Stimulated activated naive CD4-positive, alpha-beta T cell (primary cell): ENCODE data around the gene TP53I13.

ENCODE experiments used
- DNase-seq, 6 experiments: peaks; one replicate each; lab custom pipeline; 2025; lab: John Stamatoyannopoulos, UW

Gene TP53I13

DNA sequence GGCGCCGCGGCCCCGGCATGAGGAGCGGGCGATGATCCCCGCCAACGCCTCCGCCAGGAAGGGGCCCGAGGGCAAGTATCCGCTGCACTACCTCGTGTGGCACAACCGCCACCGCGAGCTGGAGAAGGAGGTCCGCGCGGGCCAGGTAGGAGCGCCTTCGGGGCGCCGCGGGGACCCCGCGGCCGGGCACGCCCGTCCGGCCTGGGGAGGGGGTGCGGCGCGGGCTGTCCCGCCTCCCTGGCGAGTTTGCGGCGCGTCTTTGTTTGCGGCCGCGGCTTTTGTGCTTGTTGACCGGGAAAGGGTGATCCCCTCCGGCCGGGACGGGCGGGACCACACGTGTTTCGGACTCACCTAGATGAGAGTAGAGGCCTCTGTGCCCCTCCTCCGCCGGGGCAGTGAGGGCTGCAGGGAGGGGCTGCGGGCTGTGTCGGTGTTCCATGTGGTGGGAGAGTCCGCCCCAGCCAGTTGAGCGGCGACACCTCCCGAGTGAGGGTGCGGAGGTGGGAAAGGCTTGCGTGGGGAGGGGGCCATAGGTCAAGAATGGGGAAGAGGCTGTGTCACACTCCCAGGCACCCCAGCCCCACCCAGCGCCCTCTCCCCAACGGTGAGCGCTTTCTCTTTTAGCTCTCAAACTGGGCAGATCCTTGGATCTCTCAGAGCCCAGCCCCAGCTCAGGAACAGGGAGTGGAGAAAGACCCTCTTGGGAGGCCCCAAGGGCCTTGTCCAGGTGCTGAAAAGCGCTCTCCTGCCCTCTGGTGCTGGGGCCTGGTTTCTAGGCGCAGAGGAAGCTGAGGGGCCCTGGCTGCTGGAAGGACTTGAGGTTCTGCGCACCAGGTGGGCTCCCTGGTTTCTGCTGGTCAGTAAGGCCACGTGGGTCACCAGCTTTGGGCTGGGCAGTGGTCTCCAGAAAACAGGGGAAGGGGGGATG is 25.4 kb downstream of the TP53I13 start:
- peak in 2 of 6 experiments; percentile 11 to 24 for DNase-seq

DNA sequence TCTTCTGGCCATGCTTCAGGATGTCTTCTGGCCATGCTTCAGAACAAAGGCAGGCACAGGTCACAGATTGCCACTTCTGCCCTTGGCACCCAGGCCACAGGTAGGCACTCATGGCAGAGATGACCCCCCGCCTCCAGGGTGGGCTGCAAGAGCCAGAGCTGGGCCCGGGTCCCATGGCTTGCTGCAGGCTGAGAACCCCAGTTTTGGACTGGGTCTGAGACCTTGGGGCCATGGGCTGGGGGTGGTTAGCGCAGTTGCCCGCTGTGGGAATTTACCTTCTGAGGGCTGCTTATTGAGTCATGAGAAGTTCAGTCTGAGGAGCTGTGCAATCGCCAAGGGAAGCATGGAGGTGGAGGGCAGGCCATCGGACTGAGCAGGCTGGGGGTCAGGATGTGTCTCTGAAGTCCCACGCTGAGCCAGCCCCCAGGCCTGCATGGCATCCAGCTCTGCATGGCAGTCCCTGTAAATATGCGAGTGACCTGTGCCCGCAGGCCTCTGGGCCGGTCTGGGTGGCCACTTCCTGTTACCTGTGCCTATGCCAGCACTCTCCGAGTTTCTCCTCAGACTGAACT is 26.1 kb downstream of the TP53I13 start:
- no peak for DNase-seq

DNA sequence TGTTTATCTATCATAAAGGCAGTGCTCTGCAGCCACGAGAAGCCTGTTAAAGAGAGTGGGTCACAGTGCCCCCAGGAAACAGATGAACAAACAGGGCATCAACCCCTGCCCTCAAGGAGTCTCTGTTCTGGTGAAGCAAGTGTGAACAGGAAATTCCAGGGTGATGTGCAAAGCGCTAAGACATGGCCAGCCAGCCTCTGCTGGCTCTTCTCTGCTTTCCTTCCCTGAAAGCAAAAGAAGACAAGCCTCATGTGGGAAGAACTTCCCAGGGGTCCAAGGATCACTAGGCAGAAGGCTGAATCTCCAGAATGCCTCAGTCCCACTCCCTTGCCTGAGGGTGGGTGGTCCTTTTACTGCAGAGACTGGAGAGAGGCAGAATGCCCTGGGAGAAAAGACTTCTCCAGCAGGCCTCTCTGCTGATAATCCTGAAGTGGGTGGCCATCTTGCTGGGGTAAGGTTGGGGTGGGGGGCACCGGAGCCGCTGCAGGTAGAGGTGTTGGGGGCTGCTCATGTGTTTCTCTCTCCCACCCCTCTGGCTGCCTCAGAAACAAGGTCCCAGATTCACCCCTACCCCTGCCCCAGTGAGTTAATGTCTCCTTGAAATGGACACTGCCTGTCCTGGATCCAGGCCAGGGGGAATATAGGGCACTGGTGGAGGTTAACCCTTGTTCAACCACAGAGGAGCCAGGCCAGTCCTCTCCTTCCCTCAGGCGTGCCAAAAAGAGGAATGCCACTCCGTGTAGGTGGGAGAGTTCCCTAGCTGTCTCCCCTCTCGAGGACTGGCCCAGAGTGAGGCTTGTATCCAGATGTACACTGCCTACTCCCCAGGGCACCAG is 26.8 kb downstream of the TP53I13 start:
- no peak for DNase-seq

DNA sequence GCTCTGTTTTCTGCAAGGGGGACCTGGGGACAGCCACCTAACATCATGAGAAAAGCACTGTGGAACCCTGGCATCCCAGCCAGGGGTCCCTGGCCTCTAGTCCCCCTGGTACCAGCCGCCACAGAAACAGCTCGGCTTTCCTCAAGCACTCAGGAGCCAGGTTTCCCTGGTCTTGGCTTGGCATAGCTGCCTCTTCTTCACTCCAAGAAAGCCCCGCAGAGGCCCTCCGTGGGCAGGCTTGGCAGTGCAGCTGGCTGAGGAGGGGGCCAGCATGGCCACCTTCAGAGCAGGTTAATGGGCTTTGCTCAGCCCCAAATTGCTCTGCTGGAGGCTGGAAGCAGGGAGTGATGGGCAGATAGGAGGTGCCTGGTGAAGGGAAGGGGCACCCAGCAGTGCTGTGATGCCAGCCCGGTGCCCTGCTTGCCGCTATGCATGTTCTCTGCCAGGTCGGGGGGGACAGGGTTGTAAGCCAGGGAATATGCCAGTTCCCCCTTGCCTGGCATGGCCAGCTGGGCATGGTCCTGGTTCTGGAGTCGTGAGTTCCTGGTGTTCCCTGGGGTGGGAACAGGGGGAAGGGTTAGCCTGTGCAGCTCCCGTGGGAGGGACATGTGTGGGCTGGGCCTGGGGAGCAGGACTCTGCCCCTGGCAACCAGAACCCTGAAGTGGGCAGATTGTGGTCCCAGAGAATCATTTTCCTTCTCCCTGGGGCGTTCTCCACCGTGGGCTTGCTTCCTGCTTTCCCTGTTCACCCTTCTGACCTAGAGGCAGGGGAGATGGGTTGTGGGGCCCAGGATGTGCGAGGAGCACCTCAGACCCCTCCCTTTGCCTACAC is 27.7 kb downstream of the TP53I13 start:
- no peak for DNase-seq

DNA sequence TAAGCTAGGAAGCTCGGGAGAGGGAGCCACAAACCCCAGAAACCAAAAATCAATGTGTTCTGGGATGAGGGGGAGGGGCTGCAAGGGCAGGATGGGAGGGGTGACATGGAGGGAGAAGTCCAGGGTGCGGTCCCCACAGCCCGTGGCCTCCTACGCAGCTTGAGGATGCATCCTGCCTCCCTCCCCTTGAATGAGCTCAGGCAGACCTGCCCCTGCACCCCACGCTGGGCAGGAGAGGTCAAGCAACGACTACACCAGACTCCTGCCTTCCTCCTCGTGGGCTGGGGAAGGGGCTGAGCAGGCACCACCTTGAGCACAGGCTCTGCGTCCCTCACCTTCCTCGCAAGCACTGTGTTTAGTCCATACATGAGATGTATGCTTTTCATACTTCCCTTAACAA is 28.3 kb downstream of the TP53I13 start:
- no peak for DNase-seq

DNA sequence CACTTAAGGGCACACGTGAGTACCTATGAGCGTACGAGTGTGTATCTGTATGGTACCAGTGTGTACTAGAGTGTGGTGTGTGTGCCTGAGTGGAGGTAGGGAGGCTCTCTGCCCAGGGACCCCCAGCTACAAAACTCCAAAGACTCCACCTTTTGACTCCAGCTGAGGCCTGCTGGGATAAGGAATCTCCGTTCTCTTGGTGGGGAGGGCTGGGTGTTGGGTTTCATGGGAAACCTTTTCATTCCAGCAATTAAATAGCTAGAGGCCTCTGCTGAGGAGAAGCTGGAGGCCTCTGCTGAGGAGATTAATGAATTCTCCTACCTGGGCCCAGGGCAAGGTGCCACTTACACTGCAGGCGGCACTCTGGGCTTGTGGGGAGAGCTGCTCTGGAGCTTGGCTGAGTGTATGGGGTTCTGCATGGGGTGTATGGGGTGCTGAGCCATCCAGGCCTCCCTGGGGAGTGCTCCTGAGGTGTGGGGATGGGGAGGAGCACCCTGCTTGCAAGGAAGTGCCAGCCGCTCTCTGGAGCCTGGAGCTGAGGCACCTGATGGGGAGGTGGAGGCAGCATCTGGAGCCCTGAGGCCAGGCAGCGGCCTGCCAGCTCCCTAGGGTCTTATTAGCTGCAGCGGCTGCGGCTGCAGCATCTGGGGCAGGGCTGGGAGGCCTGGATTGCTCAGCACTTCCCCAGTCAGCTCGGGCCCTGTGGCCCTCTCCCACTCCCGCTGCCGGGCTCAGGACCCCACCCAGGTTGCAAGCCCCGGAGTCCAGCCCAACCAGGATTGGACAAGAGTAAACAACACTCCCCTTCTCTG is 29.1 kb downstream of the TP53I13 start:
- no peak for DNase-seq

DNA sequence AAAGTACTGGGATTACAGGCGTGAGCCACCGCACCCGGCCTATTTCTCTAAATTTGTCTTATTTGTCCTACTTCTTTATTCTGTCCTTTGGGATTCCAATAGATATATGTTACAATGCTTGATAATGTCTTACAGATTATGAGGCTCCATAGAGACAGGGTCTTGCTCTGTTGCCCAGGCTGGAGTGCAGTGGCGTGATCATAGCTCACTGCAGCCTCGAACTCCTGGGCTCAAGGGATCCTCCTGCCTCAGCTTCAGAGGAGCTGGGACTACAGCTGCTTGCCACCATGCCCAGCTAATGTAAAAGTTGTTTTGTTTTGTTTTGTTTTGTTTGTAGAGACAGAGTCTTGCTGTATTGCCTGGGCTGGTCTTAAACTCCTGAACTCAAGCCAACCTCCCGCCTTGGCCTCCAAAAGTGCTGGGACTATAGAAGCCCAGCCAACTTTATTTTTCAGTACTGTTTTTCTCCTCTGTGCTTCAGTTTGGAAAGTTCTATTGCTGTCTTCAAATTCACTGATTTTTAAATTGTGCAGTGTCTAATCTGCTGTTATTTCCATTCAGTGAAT is 34.7 kb downstream of the TP53I13 start:
- no peak for DNase-seq

DNA sequence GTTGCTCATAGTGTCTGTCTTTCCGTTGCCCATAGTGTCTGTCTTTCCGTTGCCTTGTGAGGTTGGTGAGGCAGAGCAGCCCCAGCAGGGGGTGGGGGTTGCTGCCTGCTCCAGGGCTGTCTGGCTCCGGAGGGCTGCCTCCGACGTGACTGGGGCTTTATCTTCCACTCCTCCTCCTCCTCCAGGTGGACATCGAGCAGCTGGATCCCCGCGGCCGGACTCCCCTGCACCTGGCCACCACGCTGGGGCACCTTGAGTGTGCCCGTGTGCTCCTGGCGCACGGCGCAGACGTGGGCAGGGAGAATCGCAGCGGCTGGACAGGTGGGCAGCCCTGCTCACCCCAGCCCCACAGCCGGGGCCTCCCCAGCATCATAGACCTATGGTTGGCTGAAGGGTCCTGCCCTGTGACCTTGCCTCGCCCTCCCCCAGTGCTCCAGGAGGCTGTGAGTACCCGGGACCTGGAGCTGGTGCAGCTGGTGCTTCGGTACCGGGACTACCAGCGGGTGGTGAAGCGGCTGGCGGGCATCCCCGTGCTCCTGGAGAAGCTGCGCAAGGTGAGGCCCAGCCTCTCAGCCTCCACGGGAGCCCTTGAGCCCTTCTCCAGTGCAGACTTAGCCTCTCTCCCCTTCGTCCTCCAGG is 39.2 kb downstream of the TP53I13 start:
- no peak for DNase-seq

DNA sequence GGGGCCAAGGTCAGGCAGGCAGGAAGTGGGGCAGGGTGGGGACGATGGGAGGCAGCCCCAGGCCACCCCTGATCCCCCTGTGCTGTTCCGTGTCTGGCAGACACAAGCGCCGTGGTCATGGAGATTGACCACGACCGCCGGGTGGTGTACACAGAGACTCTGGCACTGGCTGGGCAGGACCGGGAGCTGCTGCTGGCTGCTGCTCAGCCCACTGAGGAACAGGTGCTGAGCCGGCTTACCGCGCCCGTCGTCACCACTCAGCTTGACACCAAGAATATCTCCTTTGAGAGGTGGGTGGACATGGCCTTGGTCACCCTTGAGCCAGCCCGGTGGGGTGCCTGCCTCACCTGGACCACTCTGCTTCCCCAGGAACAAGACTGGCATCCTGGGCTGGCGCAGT is 40.5 kb downstream of the TP53I13 start:
- no peak for DNase-seq

DNA sequence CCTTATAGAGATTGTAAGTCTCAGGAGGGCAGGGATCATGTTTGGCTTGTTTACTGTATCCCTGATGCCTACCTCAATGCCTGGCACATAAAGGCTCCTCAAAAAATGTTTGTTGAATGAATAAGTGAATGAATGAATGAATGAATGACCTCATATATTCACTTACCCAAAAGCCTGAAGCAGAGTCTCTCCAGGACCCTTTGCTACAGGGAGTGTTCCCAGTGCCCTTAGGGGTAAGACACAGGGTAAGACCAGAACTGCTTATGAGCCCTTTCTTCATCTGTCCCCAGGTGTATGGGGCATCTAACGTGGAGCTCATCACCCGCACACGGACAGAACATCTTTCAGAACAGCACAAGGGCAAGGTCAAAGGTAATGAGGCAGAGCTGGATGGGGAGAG is 41.9 kb downstream of the TP53I13 start:
- DNase-seq: no peak

DNA sequence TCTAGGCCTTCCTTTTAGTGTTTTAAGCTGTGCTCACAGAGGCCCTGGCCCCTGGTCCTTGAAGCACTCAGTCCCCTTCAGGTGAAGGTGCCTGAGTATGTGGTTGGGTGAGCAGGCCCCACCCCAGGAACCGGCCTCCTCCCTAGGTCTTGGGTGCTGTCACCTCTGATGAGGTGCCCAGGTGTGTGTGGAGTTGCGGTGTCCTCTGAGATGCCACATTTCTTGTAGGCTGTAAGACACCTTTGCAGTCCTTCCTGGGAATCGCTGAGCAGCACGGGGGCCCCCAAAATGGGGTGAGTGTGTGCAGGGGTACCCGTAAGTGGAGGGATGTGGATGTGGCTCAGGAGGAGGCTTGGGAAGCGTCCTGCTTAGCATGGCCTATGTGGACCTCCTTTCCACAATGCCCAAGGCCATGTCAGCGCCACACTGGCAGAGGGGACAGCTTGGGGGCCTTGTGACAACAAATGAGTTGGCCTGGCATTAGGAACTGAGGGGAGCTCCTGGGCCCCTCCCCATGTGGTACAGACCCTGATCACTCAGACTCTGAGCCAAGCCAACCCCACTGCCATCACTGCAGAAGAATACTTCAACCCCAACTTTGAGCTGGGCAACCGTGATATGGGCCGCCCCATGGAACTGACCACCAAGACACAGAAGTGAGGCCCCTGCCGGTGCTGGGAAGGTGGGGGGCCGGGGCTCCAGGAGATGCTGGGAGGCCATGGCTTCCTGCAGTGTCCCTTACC is 43.0 kb downstream of the TP53I13 start:
- DNase-seq: no peak

DNA sequence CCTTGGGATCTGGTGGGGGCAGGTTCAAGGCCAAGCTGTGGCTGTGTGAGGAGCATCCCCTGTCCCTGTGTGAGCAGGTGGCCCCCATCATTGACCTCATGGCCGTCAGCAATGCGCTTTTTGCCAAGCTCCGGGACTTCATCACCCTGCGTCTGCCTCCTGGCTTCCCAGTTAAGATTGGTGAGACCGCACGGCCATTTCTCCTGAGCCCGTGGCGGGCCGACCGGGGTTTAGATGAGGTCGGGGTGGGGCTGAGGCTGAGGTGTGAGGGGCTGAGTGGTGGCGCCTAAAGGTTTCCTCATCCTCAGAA is 43.5 kb downstream of the TP53I13 start:
- no peak for DNase-seq

DNA sequence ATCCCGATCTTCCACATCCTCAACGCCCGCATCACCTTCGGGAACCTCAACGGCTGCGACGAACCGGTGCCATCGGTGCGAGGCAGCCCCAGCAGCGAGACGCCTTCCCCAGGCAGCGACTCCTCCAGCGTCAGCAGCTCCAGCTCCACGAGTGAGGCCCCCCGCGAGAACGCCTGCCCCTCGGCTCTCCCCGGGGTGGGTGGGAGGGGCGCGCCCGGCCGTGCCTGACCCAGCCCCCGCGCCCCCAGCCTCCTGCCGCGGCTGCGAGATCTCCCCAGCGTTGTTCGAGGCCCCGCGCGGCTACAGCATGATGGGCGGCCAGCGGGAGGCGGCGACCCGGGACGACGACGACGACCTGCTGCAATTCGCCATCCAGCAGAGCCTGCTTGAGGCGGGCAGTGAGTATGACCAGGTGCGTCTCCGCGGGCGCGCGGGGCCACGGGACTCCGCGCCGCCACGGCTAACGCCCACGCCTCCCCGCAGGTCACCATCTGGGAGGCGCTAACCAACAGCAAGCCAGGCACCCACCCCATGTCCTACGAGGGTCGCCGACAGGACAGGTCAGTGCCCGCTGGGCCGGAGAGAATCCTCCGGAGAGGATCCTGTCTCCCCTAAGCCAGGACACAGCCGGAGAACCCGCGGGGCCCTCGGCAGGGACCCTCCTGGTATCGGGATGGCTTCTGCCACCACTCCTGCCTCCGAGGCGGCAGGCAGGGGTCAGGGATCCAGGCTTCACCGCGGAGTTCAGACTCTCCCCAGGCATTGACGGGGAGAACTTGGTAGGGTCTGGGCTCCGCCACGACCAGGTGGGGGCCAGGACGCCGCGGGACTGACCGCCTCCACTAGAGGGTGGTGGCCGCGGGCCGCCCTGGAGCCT is 44.1 kb downstream of the TP53I13 start:
- DNase-seq: no peak

DNA sequence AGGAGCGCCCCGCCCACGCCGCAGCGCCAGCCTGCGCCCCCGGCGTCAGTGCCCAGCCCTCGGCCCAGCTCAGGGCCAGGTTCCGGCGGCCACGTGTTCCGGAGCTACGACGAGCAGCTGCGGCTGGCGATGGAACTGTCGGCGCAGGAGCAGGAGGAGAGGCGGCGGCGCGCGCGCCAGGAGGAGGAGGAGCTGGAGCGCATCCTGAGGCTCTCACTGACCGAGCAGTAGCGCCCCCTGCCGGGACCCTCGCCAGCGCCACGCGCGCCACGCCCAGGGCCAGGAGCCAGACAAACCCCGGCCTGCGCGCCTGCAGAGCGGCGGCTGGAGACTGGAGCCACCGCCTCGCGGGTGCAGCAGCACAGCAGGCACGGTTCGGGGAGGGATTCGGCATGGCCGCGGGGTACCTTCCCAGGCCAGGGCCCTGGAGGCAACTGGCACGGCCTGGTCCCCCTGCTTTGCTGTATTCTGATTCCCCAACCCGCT is 44.9 kb downstream of the TP53I13 start:
- peak; percentile 72 to 91 (median 89) for DNase-seq

DNA sequence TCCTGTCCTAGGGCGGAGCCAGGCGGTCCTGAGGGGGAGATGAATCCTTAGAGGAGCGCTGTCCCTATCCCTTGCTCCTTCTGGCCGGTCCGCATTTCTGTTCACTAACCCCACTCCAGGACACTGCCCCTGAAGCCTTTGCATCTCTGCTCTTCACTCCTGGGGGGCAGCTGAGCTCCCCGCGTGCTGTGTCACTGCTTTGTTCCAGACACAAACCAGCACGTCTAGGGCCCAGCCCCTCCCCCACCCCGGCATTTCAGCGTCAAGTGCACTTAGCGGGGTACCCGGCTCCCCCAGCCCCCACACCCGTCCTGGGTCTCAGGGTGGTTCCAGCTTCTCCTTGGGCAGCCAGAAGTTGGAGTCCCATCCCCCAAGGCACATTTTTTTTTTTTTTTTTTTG is 45.4 kb downstream of the TP53I13 start:
- DNase-seq: no peak

DNA sequence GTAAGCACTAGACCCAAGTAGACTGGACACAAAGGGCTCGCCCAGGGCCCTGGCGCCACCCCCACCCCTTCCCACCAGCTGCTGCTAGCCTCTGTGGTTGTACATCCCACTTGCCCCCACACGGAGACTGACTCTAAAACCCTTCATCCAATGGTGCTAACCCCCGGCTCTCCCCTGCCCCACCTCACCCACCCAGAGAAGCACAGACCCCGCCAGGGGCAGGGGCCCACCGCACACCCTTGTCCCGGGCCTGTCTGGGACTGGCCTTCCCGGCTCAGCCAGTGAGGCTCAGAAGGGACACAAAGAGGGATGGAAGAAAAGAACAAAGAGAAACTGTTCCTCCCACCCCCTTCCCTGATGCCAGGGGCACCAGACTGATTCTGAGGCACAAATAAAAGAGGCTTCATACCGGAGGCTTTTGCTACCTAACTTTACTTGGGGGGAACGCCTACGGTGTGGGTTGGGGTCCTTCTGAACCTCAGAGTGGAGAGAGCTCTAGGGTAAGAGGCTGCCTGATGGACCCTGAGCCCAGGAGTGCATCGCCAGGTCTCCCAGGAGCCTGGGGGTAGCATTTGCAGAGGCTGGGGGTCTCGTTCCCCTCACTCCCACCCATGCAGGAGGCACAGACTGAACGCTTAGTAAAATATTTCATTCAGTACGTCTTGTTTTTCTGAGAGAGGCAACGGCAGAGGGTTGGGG is 46.0 kb downstream of the TP53I13 start:
- no peak for DNase-seq

DNA sequence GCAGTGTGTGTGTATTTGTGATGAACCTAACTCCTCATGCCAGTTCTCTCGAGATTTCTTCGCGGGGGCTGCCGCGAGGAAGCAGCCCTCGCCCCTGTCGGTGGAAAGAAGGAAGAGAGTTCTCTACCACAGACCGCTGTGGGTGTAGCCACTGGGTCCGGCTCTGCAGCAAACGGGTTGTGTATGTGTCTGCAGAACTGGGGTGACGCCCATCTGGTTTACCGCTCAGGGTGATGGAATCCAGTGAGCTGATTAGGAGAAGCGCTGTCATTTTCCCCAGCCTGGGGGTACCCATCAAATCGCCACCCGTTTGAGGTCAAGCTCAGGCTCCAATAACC is 46.5 kb downstream of the TP53I13 start:
- peak; percentile 42 to 78 (median 57) for DNase-seq
